Heart left ventricle (tissue), 16 donors: ENCODE results near the gene MRPL40. TPM values are rescaled to one million over a fixed set of nuclear protein-coding genes. Genes with fewer than 3 reads are reported as not detected.

ENCODE experiments used
- ATAC-seq, 4 donors: fragments of 200-7000 bp; cut with Tn5 transposase; one replicate each; pipeline ENCODE4 v1.9.1; 2020 to 2022; ENCODE audit warnings: moderate library complexity in 4 of 4, mild to moderate bottlenecking in 3 of 4, moderate number of reproducible peaks in 1 of 4
- DNase-seq, 5 donors: peaks; one replicate each; pipeline ENCODE4 v3.0.0-alpha.2; 2020
- H3K27ac ChIP-seq, 12 donors: fragments of 200-600 bp; sonication (generic) in 4 of 12; one replicate each; pipeline versions ENCODE4 v1.5.0 to v1.8.0; 2016 to 2022; ENCODE audit warnings: mild to moderate bottlenecking in 2 of 12
- H3K27me3 ChIP-seq, 9 donors: fragments of 200-600 bp; sonication (generic) in 2 of 9; one replicate each; pipeline versions ENCODE4 v1.5.1 to v1.8.0; 2016 to 2022; ENCODE audit warnings: mild to moderate bottlenecking in 3 of 9
- H3K36me3 ChIP-seq, 9 donors: fragments of 200-600 bp; sonication (generic) in 2 of 9; one replicate each; pipeline versions ENCODE4 v1.5.0 to v1.8.0; 2018 to 2022; ENCODE audit warnings: mild to moderate bottlenecking in 2 of 9
- H3K4me1 ChIP-seq, 12 donors: fragments of 200-600 bp; sonication (generic) in 4 of 12; one replicate each; pipeline versions ENCODE4 v1.5.0 to v1.8.0; 2016 to 2022; ENCODE audit warnings: mild to moderate bottlenecking in 3 of 12
- H3K4me3 ChIP-seq, 12 donors: fragments of 200-600 bp; sonication (generic) in 4 of 12; one replicate each; pipeline versions ENCODE4 v1.5.0 to v1.8.0; 2017 to 2022; ENCODE audit warnings: mild to moderate bottlenecking in 9 of 12, moderate library complexity in 4 of 12
- H3K9me3 ChIP-seq, 12 donors: fragments of 200-600 bp; sonication (generic) in 4 of 12; one replicate each; pipeline versions ENCODE4 v1.5.0 to v1.8.0; 2016 to 2022; ENCODE audit warnings: mild to moderate bottlenecking in 1 of 12
- POLR2A ChIP-seq, 2 donors: fragments of 450-650 bp; IDR thresholded peaks; one replicate each; pipeline ENCODE4 v1.6.1; 2017; ENCODE audit warnings: antibody characterized with exemption in 2 of 2, mild to moderate bottlenecking in 2 of 2, moderate library complexity in 2 of 2
- WGBS, 4 donors: extraction: QIAGEN DNeasy Blood & Tissue Kit in 2 of 4; methylation state at CpG; one replicate each; pipeline versions ENCODE4 v1.1.5 to v1.1.7; 2013 to 2018; 5-methylcytosine and 5-hydroxymethylcytosine counted together
- intact Hi-C, 10 donors: fragments of 100-400 bp; cut with DNase I; formaldehyde crosslinking; loops; one replicate each; pipeline versions ENCODE4 v1.11.1 to v1.14.2; 2022
- polyA plus RNA-seq, 2 donors: library from polyadenylated mRNA; stranded (reverse); fragments of 200-250 nt; gene quantifications; one replicate each; pipeline ENCODE4 v1.2.3, GENCODE V29; 2013
- total RNA-seq, 9 donors: library from RNA; depleted of rRNA in 2 of 9; stranded (reverse); fragments of >200 nt in 2 of 9; fragmentation: NEBNext Ultra II Directional in 3 of 9; extraction: Animal tissue kit (Norgen Biotek cat#: 25700) in 3 of 9; gene quantifications; one replicate each; pipeline versions ENCODE4 v1.1.0 to v1.2.4, GENCODE V29; 2016 to 2023
- TF ChIP-seq, protein P1 (sequence below), 12 donors: fragments of 200-600 bp; sonication (generic) in 4 of 12; IDR thresholded peaks; one replicate each; pipeline versions ENCODE4 v1.5.0 to v1.8.0; 2018 to 2022; ENCODE audit warnings: antibody characterized with exemption in 12 of 12, mild to moderate bottlenecking in 5 of 12
- donor health status: ischemic (EF 13 %, LVEDD 7.1; RV severe dilation, severe dysfunction).
- donor health status: healthy with polysubstance abuse.
- donor health status: DM: no; HTN: yes; CAD: no.
- donor health status: DM: no; HTN: no; CAD: no.
- donor health status: ischemic (EF 25% LVEDD 6.9; RV normal size, moderate dysfunction).
- donor health status: ischemic (EF 25% LVEDD 5.7; RV mildly dilated, moderate dysfunction).
- donor health status: healthy.
- donor health status: DM: yes; HTN: yes; CAD: no.
- donor health status: ischemic (EF 35%, LVEDD 5.7; RV mildly dilated, moderate dysfunction).
- donor health status: nonischemic (EF 11% LVEDD 7.7; RV severe dilation, severe dysfunction).
- donor health status: DM: yes; HTN: yes; CAD: no.
- donor health status: PGD.
- donor health status: ischemic (EF 29% LVEDD 5.4; RV normal size, mild dysfunction).
- donor health status: nonischemic (EF 23%, LVEDD 6.1; RV moderate dilation, normal function).

MRPL40 gene
- total and polyA plus RNA-seq, 11 donors: 39.9 to 119 (median 54.2) TPM

GRCh38 chr22:19449422-19449767, 17.1 kb downstream of the MRPL40 start:
- Histone ChIP-seq H3K27ac (no peak overlapping the region), H3K36me3 (peaks cover 0 to 54% (median 46%) of the 10 kb centered on the region in 9 donors), H3K9me3 (no peaks in the 10 kb centered on the region), H3K4me1 (peaks cover 2 to 41% (median 31%) of the 10 kb centered on the region in 12 donors), H3K4me3 (no peak overlapping the region), H3K27me3 (no peaks in the 10 kb centered on the region)
- DNase-seq: no peak
- no peak for ATAC-seq
- TF ChIP-seq, protein P1, sequence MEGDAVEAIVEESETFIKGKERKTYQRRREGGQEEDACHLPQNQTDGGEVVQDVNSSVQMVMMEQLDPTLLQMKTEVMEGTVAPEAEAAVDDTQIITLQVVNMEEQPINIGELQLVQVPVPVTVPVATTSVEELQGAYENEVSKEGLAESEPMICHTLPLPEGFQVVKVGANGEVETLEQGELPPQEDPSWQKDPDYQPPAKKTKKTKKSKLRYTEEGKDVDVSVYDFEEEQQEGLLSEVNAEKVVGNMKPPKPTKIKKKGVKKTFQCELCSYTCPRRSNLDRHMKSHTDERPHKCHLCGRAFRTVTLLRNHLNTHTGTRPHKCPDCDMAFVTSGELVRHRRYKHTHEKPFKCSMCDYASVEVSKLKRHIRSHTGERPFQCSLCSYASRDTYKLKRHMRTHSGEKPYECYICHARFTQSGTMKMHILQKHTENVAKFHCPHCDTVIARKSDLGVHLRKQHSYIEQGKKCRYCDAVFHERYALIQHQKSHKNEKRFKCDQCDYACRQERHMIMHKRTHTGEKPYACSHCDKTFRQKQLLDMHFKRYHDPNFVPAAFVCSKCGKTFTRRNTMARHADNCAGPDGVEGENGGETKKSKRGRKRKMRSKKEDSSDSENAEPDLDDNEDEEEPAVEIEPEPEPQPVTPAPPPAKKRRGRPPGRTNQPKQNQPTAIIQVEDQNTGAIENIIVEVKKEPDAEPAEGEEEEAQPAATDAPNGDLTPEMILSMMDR (IDR thresholded peaks at IDR 0.05): no peak
- no peak for TF ChIP-seq POLR2A (IDR thresholded peaks at IDR 0.05)
- 71 to 88% (median 78%) methylated on average over 2 of the region's 2 CpGs for WGBS, 4 donors
- intact Hi-C loops: loop anchor here in 2 of 10 donors (2.0 to 10.0 kb wide), 2 partner anchors 27 to 155 kb away; partner anchors contain the start of gene CLTCL1 (in 1 of the 2)

- intact Hi-C loops: loop anchor here in 2 of 10 donors (5.0 to 10.0 kb wide), 2 partner anchors 48 to 266 kb away; no protein-coding TSS in a partner anchor
- no peak overlapping the region for H3K27ac ChIP-seq
- H3K4me3 ChIP-seq: no peak overlapping the region
- peaks cover 0 to 63% (median 54%) of the 10 kb centered on the region in 9 donors for H3K36me3 ChIP-seq
- H3K9me3 ChIP-seq: no peaks in the 10 kb centered on the region
- TF ChIP-seq, protein P1 (IDR thresholded peaks at IDR 0.05): no peak
- no peak for TF ChIP-seq POLR2A (IDR thresholded peaks at IDR 0.05)
- DNase-seq: no peak
- 79 to 89% (median 87%) methylated on average over 8 of the region's 8 CpGs for WGBS, 4 donors
- peaks cover 0 to 29% (median 21%) of the 10 kb centered on the region in 12 donors for H3K4me1 ChIP-seq
- ATAC-seq: no peak
- no peaks in the 10 kb centered on the region for H3K27me3 ChIP-seq
Observed at GRCh38 chr22:19450363-19451175, 18.2 kb downstream of the MRPL40 start.

DNA sequence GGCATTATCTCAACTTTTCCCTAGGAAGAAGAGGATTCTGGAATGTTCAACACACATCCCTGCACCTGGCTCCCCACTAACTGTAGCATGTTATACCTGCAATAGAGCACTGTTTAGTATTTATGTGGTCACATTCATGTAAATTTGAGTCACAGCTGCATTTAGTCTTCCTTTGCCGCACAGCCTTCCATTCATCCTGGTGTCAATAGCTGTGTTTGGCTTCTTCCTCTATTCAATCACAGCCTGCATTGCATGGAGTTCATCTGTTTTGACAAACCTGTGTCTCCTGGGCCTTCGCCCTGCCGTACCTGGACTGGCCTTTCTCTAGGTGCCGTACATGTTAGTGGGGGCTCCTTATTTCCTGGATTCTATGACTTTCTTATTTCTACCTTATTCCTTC, 19.2 kb downstream of the MRPL40 start:
- no peaks in the 10 kb centered on the region for H3K27me3 ChIP-seq
- H3K4me1 ChIP-seq: peaks cover 0 to 19% (median 12%) of the 10 kb centered on the region in 12 donors
- ATAC-seq (no peak), DNase-seq (no peak)
- H3K9me3 ChIP-seq: no peaks in the 10 kb centered on the region
- intact Hi-C loops: loop anchor here in 2 of 10 donors (5.0 to 10.0 kb wide), 2 partner anchors 49 to 267 kb away; no protein-coding TSS in a partner anchor
- TF ChIP-seq, protein P1 (IDR thresholded peaks at IDR 0.05): no peak
- TF ChIP-seq POLR2A (IDR thresholded peaks at IDR 0.05): no peak
- no peak overlapping the region for H3K27ac ChIP-seq
- no peak overlapping the region for H3K4me3 ChIP-seq
- 94 to 97% (median 96%) methylated on average over 4 of the region's 4 CpGs for WGBS, 4 donors
- H3K36me3 ChIP-seq: peaks cover 4 to 73% (median 64%) of the 10 kb centered on the region in 9 donors

- H3K4me1 ChIP-seq: peaks cover 0 to 5% (median under 1%) of the 10 kb centered on the region in 12 donors
- peaks cover 5 to 94% (median 85%) of the 10 kb centered on the region in 9 donors for H3K36me3 ChIP-seq
- no peak overlapping the region for H3K27ac ChIP-seq
- WGBS, 4 donors: 78 to 98% (median 95%) methylated on average over 5 of the region's 5 CpGs
- TF ChIP-seq, protein P1 (IDR thresholded peaks at IDR 0.05): no peak
- no peak for TF ChIP-seq POLR2A (IDR thresholded peaks at IDR 0.05)
- DNase-seq: no peak
- H3K27me3 ChIP-seq: no peaks in the 10 kb centered on the region
- ATAC-seq: no peak
- intact Hi-C loops: loop anchor here in 2 of 10 donors (5.0 to 10.0 kb wide), 2 partner anchors 51 to 269 kb away; no protein-coding TSS in a partner anchor
- H3K9me3 ChIP-seq: no peaks in the 10 kb centered on the region
- no peak overlapping the region for H3K4me3 ChIP-seq
Observed at GRCh38 chr22:19453718-19454117, 21.4 kb downstream of the MRPL40 start.
